SK-N-SH (cell line): ENCODE results near the gene ANXA8. TPM values are rescaled to one million over a fixed set of nuclear protein-coding genes. Genes with fewer than 3 reads are reported as not detected.

Experiments
- CTCF ChIA-PET: fragments of 300-600, 350-600 bp; formaldehyde crosslinking; extraction: SDS; loops from one replicate; lab custom pipeline; 2021; lab: Yijun Ruan, JAX
- POLR2A ChIA-PET: fragments of 350-600 bp; sonication (Branson Sonifier 250); formaldehyde crosslinking; extraction: SDS; loops from one replicate; lab custom pipeline; 2020; ENCODE audit warnings: antibody characterized with exemption, inconsistent platforms; lab: Yijun Ruan, JAX
- DNase-seq: peaks from one replicate; pipeline ENCODE4 v3.0.0; 2012
- H2AFZ ChIP-seq: fragments of 200-600 bp; sonication (generic); 2 replicates; pipeline ENCODE4 v1.8.1; 2016; ENCODE audit warnings: antibody characterized with exemption, mild to moderate bottlenecking, low read depth
- H3F3A ChIP-seq: fragments of 200-600 bp; sonication (generic); replicated peaks from 2 replicates; pipeline ENCODE3; 2016; ENCODE audit warnings: antibody characterized with exemption, mild to moderate bottlenecking; ENCODE audit not compliant: insufficient read depth
- H3K27ac ChIP-seq, 2 experiments: fragments of 200-500 bp in 1 of 2; fragments of 200-600 bp in 1 of 2; sonication (Bioruptor generic) in 1 of 2; sonication (generic), shearing (Covaris generic) in 1 of 2; 2 replicates each; pipeline versions ENCODE4 v1.5.1 to v1.6.1; 2014 to 2016; ENCODE audit warnings: low read depth in 2 of 2, inconsistent platforms in 1 of 2, low read length in 1 of 2, mild to moderate bottlenecking in 1 of 2, mixed read lengths in 1 of 2
- H3K27me3 ChIP-seq: fragments of 200-600 bp; sonication (generic), shearing (Covaris generic); 2 replicates; pipeline ENCODE4 v1.6.1; 2016; ENCODE audit warnings: mixed run types; ENCODE audit not compliant: insufficient read depth
- H3K36me3 ChIP-seq, 2 experiments: fragments of 200-500 bp in 1 of 2; fragments of 200-600 bp in 1 of 2; sonication (Bioruptor generic) in 1 of 2; sonication (generic) in 1 of 2; replicated peaks in 1 of 2; 2 replicates each; pipeline versions ENCODE3 to v1.5.1; 2014 to 2016; ENCODE audit warnings: low read length in 1 of 2, mild to moderate bottlenecking in 1 of 2; ENCODE audit not compliant: insufficient read depth in 2 of 2, control insufficient read depth in 1 of 2
- H3K4me1 ChIP-seq, 2 experiments: fragments of 200-500 bp in 1 of 2; fragments of 200-600 bp in 1 of 2; sonication (Bioruptor generic) in 1 of 2; sonication (generic), shearing (Covaris generic) in 1 of 2; 2 replicates each; pipeline versions ENCODE4 v1.5.1 to v1.6.1; 2014 to 2016; ENCODE audit warnings: low read depth in 1 of 2, low read length in 1 of 2, mixed run types in 1 of 2; ENCODE audit not compliant: insufficient read depth in 2 of 2, control insufficient read depth in 1 of 2
- H3K4me2 ChIP-seq: fragments of 200-600 bp; sonication (generic), shearing (Covaris generic); 2 replicates; pipeline ENCODE4 v1.6.1; 2017; ENCODE audit warnings: mixed run types
- H3K4me3 ChIP-seq, 2 experiments: fragments of 200-500 bp in 1 of 2; fragments of 200-600 bp in 1 of 2; sonication (Bioruptor generic) in 1 of 2; sonication (generic), shearing (Covaris generic) in 1 of 2; 2 replicates each; pipeline versions ENCODE4 v1.5.1 to v1.8.1; 2014 to 2016; ENCODE audit warnings: low read depth in 2 of 2, inconsistent platforms in 1 of 2, low read length in 1 of 2, mild to moderate bottlenecking in 1 of 2, mixed read lengths in 1 of 2, moderate library complexity in 1 of 2
- H3K79me2 ChIP-seq: fragments of 200-600 bp; sonication (generic); 2 replicates; pipeline ENCODE4 v1.8.1; 2017; ENCODE audit warnings: mild to moderate bottlenecking; ENCODE audit not compliant: insufficient read depth
- H3K9ac ChIP-seq: fragments of 200-600 bp; sonication (generic); 2 replicates; pipeline ENCODE4 v1.6.1; 2017; ENCODE audit warnings: mixed run types
- H3K9me2 ChIP-seq: fragments of 200-600 bp; sonication (generic); 2 replicates; pipeline ENCODE4 v1.6.1; 2017; ENCODE audit warnings: mixed run types
- H3K9me3 ChIP-seq: fragments of 200-600 bp; sonication (generic); 2 replicates; pipeline ENCODE4 v1.6.1; 2017; ENCODE audit warnings: mixed run types, mild to moderate bottlenecking, moderate library complexity
- H4K20me1 ChIP-seq: fragments of 200-600 bp; sonication (generic); 2 replicates; pipeline ENCODE4 v1.6.1; 2017; ENCODE audit warnings: mild to moderate bottlenecking, mixed run types; ENCODE audit not compliant: insufficient read depth
- EP300 ChIP-seq, 2 experiments: IDR thresholded peaks; 2 replicates each; pipeline versions ENCODE4 v1.4.0 to v1.6.1; 2012; ENCODE audit warnings: borderline replicate concordance in 1 of 2, low read depth in 1 of 2, low read length in 1 of 2
- FOSL2 ChIP-seq: IDR thresholded peaks from 2 replicates; pipeline ENCODE4 v1.4.0; 2012; ENCODE audit warnings: low read depth, mild to moderate bottlenecking, moderate library complexity, borderline replicate concordance
- GATA2 ChIP-seq: sonication (generic); formaldehyde crosslinking; IDR thresholded peaks from 2 replicates; pipeline ENCODE4 v1.5.0; 2020; ENCODE audit warnings: mild to moderate bottlenecking, missing genetic modification reagents
- IRF3 ChIP-seq: fragments of 150-350 bp; IDR thresholded peaks from 2 replicates; pipeline ENCODE4 v1.6.1; 2016; ENCODE audit warnings: mild to moderate bottlenecking, low read depth, low read length
- MEF2A ChIP-seq: IDR thresholded peaks from 2 replicates; pipeline ENCODE4 v1.4.0; 2012; ENCODE audit warnings: low read depth, borderline replicate concordance
- MXI1 ChIP-seq: IDR thresholded peaks from 2 replicates; pipeline ENCODE4 v1.6.1; 2012; ENCODE audit warnings: mild to moderate bottlenecking, low read depth, low read length, improper control_type of control experiment
- PBX3 ChIP-seq: IDR thresholded peaks from 2 replicates; pipeline ENCODE4; 2012
- RAD21 ChIP-seq: IDR thresholded peaks from 2 replicates; pipeline ENCODE4 v1.6.1; 2012; ENCODE audit warnings: mild to moderate bottlenecking, low read length
- RFX5 ChIP-seq: IDR thresholded peaks from 2 replicates; pipeline ENCODE4 v1.6.1; 2012; ENCODE audit warnings: mild to moderate bottlenecking, improper control_type of control experiment, low read length
- RXRA ChIP-seq: IDR thresholded peaks from 2 replicates; pipeline ENCODE4 v1.4.0; 2012; ENCODE audit warnings: low read depth, mild to moderate bottlenecking, borderline replicate concordance
- SIN3A ChIP-seq: IDR thresholded peaks from 2 replicates; pipeline ENCODE4 v1.6.1; 2012; ENCODE audit warnings: low read depth, mild to moderate bottlenecking, low read length, moderate library complexity, borderline replicate concordance
- TAF1 ChIP-seq: IDR thresholded peaks from 2 replicates; pipeline ENCODE4 v1.6.1; 2012; ENCODE audit warnings: low read depth, mild to moderate bottlenecking, low read length, moderate library complexity, borderline replicate concordance
- YY1 ChIP-seq: IDR thresholded peaks from 2 replicates; pipeline ENCODE4 v1.4.0; 2012; ENCODE audit warnings: low read depth, mild to moderate bottlenecking
- ZBTB33 ChIP-seq: IDR thresholded peaks from 2 replicates; pipeline ENCODE4 v1.4.0; 2012; ENCODE audit warnings: low read depth, borderline replicate concordance
- WGBS: methylation state at CpG from one replicate; pipeline ENCODE4 v1.1.6; 2017; ENCODE audit warnings: low lambda C conversion rate; 5-methylcytosine and 5-hydroxymethylcytosine counted together
- polyA plus RNA-seq, 3 experiments: library from polyadenylated mRNA; depleted of rRNA; stranded (reverse); fragments of >200 nt; gene quantifications; 2 replicates each; pipeline ENCODE4 v1.2.3, GENCODE V29; 2012
- TF ChIP-seq, protein P1 (sequence below): fragments of 200-600 bp; sonication (generic); IDR thresholded peaks from 2 replicates; pipeline ENCODE4 v1.6.1; 2017; ENCODE audit warnings: antibody characterized with exemption, mild to moderate bottlenecking, moderate library complexity

Gene ANXA8
- polyA plus RNA-seq, 1 of the 3 experiments (the other 2 are of a cell fraction): 0.15 TPM

DNA sequence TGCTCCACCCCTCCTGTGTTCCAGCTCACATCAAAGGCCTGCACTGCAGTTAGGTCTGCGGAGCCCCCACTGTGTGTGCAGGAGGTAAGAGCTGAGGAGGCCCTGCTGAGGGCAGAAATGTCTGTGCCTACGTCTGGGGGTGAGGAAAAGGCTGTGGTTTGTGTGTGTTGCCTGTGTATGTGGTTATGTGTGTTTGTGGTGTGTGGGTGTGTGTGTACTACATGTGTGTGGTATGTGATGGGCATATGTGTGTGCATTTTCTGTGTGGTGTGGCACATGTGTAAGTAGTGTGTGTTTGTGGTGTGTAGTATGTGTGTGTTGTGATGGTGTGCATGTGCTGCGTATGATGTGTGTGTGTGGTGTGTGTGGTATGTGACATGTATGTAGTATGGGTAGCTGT is 36.2 kb downstream of the ANXA8 start:
- DNase-seq: no peak
- CTCF ChIA-PET: no interaction called here

More for the DNA sequence above, 36.2 kb downstream of the ANXA8 start:
- H3K9me2 ChIP-seq: no peaks in the 10 kb centered on the region
- H3K27ac ChIP-seq: no peak overlapping the region
- no peaks in the 10 kb centered on the region for H4K20me1 ChIP-seq
- no peak overlapping the region for H2AFZ ChIP-seq
- 41% methylated on average over 2 of the region's 3 CpGs for WGBS
- no peaks in the 10 kb centered on the region for H3F3A ChIP-seq
- POLR2A ChIA-PET: no interaction called here
- H3K4me1 ChIP-seq: peaks cover 0 to 8% of the 10 kb centered on the region in 2 experiments; a peak in 1 of 4 replicates
- no peaks in the 10 kb centered on the region for H3K27me3 ChIP-seq
- no peaks in the 10 kb centered on the region for H3K36me3 ChIP-seq
- H3K4me3 ChIP-seq: no peak overlapping the region
- H3K4me2 ChIP-seq: no peak overlapping the region
- TF ChIP-seq RFX5 (no peak), FOSL2 (no peak), RXRA (no peak), SIN3A (no peak), ZBTB33 (no peak), GATA2 (no peak), MXI1 (no peak), IRF3 (no peak), MEF2A (no peak), PBX3 (no peak), RAD21 (no peak), EP300 (IDR thresholded peaks at IDR 0.05; ENCODE audit: borderline replicate concordance in 1 of 2, low read depth in 1 of 2, low read length in 1 of 2) (no peak), TAF1 (no peak), YY1 (no peak)
- TF ChIP-seq, protein P1, sequence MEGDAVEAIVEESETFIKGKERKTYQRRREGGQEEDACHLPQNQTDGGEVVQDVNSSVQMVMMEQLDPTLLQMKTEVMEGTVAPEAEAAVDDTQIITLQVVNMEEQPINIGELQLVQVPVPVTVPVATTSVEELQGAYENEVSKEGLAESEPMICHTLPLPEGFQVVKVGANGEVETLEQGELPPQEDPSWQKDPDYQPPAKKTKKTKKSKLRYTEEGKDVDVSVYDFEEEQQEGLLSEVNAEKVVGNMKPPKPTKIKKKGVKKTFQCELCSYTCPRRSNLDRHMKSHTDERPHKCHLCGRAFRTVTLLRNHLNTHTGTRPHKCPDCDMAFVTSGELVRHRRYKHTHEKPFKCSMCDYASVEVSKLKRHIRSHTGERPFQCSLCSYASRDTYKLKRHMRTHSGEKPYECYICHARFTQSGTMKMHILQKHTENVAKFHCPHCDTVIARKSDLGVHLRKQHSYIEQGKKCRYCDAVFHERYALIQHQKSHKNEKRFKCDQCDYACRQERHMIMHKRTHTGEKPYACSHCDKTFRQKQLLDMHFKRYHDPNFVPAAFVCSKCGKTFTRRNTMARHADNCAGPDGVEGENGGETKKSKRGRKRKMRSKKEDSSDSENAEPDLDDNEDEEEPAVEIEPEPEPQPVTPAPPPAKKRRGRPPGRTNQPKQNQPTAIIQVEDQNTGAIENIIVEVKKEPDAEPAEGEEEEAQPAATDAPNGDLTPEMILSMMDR: no peak
- H3K9ac ChIP-seq: no peak overlapping the region
- H3K79me2 ChIP-seq: no peaks in the 10 kb centered on the region
- H3K9me3 ChIP-seq: 0 out of 2 replicates have a peak, but pooled peaks cover 4% of the 10 kb centered on the region
